Lung (tissue), 12 donors: ENCODE measurements around the gene CLEC9A. TPM values are rescaled to one million over a fixed set of nuclear protein-coding genes. Genes with fewer than 3 reads are reported as not detected.

ENCODE experiments used
- ATAC-seq: fragments of 200-7000 bp; cut with Tn5 transposase; one replicate; pipeline ENCODE4 v1.9.1; 2020; ENCODE audit warnings: moderate number of reproducible peaks; ENCODE audit not compliant: insufficient read depth, low FRiP score
- DNase-seq, 3 donors: peaks; one replicate each; pipeline ENCODE4 v3.0.0-alpha.2; 2013 to 2017
- H3K27ac ChIP-seq, 2 donors: one replicate each; pipeline ENCODE4 v1.5.1; 2013; ENCODE audit warnings: mild to moderate bottlenecking in 2 of 2, moderate library complexity in 2 of 2, control low read depth in 1 of 2, inconsistent platforms in 1 of 2, low read depth in 1 of 2, low read length in 1 of 2
- H3K27me3 ChIP-seq, 3 donors: one replicate each; pipeline ENCODE4 v1.5.1; 2013; ENCODE audit warnings: low read length in 2 of 3; ENCODE audit not compliant: control insufficient read depth in 3 of 3, insufficient read depth in 3 of 3
- H3K36me3 ChIP-seq, 4 donors: one replicate each; pipeline ENCODE4 v1.5.1; 2013; ENCODE audit warnings: low read length in 4 of 4, mild to moderate bottlenecking in 1 of 4, moderate library complexity in 1 of 4; ENCODE audit not compliant: control insufficient read depth in 4 of 4, insufficient read depth in 4 of 4
- H3K4me1 ChIP-seq, 5 donors: one replicate each; pipeline ENCODE4 v1.5.1; 2013; ENCODE audit warnings: low read length in 5 of 5, mild to moderate bottlenecking in 2 of 5, moderate library complexity in 1 of 5; ENCODE audit not compliant: control insufficient read depth in 5 of 5, insufficient read depth in 5 of 5
- H3K4me3 ChIP-seq: one replicate; pipeline ENCODE4 v1.5.1; 2013; ENCODE audit warnings: mild to moderate bottlenecking, control low read depth, moderate library complexity
- H3K9ac ChIP-seq, 2 donors: one replicate each; pipeline ENCODE4 v1.5.1; 2013; ENCODE audit warnings: low read length in 2 of 2, control low read depth in 1 of 2; ENCODE audit not compliant: insufficient read depth in 1 of 2
- H3K9me3 ChIP-seq, 4 donors: one replicate each; pipeline ENCODE4 v1.5.1; 2013; ENCODE audit warnings: low read length in 3 of 4, mild to moderate bottlenecking in 1 of 4, moderate library complexity in 1 of 4; ENCODE audit not compliant: control insufficient read depth in 4 of 4, insufficient read depth in 3 of 4
- CTCF ChIP-seq: IDR thresholded peaks from 2 replicates; pipeline ENCODE4 v1.5.1; 2012; ENCODE audit warnings: mild to moderate bottlenecking; ENCODE audit errors: control extremely low read depth, extremely low read depth
- WGBS, 2 donors: extraction: QIAGEN DNeasy Blood & Tissue Kit; methylation state at CpG; one replicate each; pipeline ENCODE4 v1.1.7; 2013; 5-methylcytosine and 5-hydroxymethylcytosine counted together
- polyA plus RNA-seq, 2 donors: library from polyadenylated mRNA; stranded (reverse); fragments of 200-250 nt; gene quantifications; one replicate each; pipeline ENCODE4 v1.2.1, GENCODE V29; 2013
- total RNA-seq, 2 donors: library from RNA; depleted of rRNA in 1 of 2; stranded (reverse); fragments of >200 nt in 1 of 2; gene quantifications; one replicate each; pipeline ENCODE4 v1.2.1, GENCODE V29; 2014 to 2021
- donor health status: control.
- donor health status: control.
- donor health status: Bipolar disorder and iron deficiency.
- donor health status: healthy.
- donor health status: DM: yes; HTN: yes; CAD: no.

CLEC9A gene
- total and polyA plus RNA-seq, 4 donors, result 0.12 to 0.60 (median 0.33) TPM

- Histone ChIP-seq H3K9ac (no peak overlapping the region), H3K36me3 (no peaks in the 10 kb centered on the region), H3K4me1 (peaks cover 0 to 9% (median 0%) of the 10 kb centered on the region in 5 donors), H3K27me3 (no peaks in the 10 kb centered on the region), H3K4me3 (no peak overlapping the region), H3K9me3 (no peaks in the 10 kb centered on the region), H3K27ac (peak overlapping the region in 1 of 2 donors; percentile 21)
- DNase-seq, result no peak
- 72 to 74% methylated on average over 3 of the region's 3 CpGs for WGBS, 2 donors
- TF ChIP-seq CTCF, result no peak
- no peak for ATAC-seq
Measured at GRCh38 chr12:10095971-10096370, 65.5 kb downstream of the CLEC9A start.

GRCh38 chr12:10097521-10097920, 67.0 kb downstream of the CLEC9A start:
- WGBS, 2 donors, result 17 to 32% methylated on average over 3 of the region's 3 CpGs
- peak overlapping the region in 1 of 2 donors; percentile 17 for H3K27ac ChIP-seq
- DNase-seq (peak in 1 of 3 donors; percentile 24), ATAC-seq (no peak)
- no peak overlapping the region for H3K9ac ChIP-seq
- no peak overlapping the region for H3K4me3 ChIP-seq
- no peaks in the 10 kb centered on the region for H3K9me3 ChIP-seq
- TF ChIP-seq CTCF, result no peak
- no peaks in the 10 kb centered on the region for H3K27me3 ChIP-seq
- no peaks in the 10 kb centered on the region for H3K36me3 ChIP-seq
- H3K4me1 ChIP-seq, result peaks cover 0 to 15% (median 0%) of the 10 kb centered on the region in 5 donors

- H3K27me3 ChIP-seq, result no peaks in the 10 kb centered on the region
- ATAC-seq (no peak), DNase-seq (peak; percentile 35 to 72 (median 45))
- peak within 1 kb of the TSS; percentile 47 for H3K4me3 ChIP-seq
- WGBS, 2 donors, result 54 to 58% methylated on average over 10 of the region's 10 CpGs
- no peak for TF ChIP-seq CTCF
- H3K9ac ChIP-seq, result peak within 1 kb of the TSS; percentile 21 to 50
- H3K36me3 ChIP-seq, result no peaks in the 10 kb centered on the region
- H3K4me1 ChIP-seq, result peaks cover 0 to 15% (median 0%) of the 10 kb centered on the region in 5 donors
- peak within 1 kb of the TSS; percentile 36 to 68 for H3K27ac ChIP-seq
- peaks cover 0 to 1% (median 0%) of the 10 kb centered on the region in 4 donors for H3K9me3 ChIP-seq
Measured at GRCh38 chr12:10098791-10099190, 68.3 kb downstream of the CLEC9A start, which contains the start of gene CLEC1A. Gene CLEC1A, minus strand, starts transcription at chr12:10098985. Its CDS starts 63 bp downstream, at chr12:10098922.

- DNase-seq, result peak; percentile 54 to 83 (median 74)
- ATAC-seq, result no peak
- Histone ChIP-seq H3K9me3 (peaks cover 0 to 5% (median 0%) of the 10 kb centered on the region in 4 donors), H3K36me3 (no peaks in the 10 kb centered on the region), H3K4me1 (peaks cover 0 to 15% (median 0%) of the 10 kb centered on the region in 5 donors), H3K4me3 (no peak overlapping the region), H3K9ac (no peak overlapping the region), H3K27me3 (no peaks in the 10 kb centered on the region), H3K27ac (peak overlapping the region in 1 of 2 donors; percentile 14)
- 56 to 83% methylated on average over 5 of the region's 5 CpGs for WGBS, 2 donors
- no peak for TF ChIP-seq CTCF
Measured at GRCh38 chr12:10101042-10101579, 70.6 kb downstream of the CLEC9A start.
